ENCODE results near the gene KCNE4.

KCNE4 gene

DNA sequence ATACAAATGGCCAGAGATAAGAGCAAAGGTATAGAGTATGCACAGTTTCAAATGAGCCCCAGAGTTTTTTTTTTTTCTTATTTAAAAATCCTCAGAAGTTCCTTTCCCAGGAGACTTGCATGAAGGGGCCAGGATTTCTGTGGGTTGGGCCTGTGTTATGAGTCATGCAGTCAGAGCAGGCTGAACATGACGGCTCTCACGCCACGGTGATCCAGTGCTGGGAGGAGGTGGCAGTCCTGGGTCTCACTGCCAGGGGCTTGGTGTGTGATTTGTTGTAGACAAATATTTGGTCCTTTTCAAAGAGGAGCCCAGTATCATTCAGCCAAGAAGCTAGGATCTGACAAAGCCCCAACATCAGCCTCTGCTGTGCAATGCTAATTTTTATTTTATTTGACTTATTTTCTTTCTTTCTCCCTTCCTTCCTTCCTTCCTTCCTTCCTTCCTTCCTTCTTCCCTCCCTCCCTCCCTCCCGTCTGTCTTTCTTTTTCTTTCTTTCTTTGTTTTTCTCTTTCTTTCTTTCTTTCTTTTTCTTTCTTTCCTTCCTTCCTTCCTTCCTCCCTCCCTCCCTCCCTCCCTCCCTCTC, 10.4 kb upstream of the KCNE4 start:
- DNase-seq (ENCODE audit: low spot score) = peak; percentile 95

- no peak for DNase-seq (ENCODE audit: low spot score)
These were observed 9.7 kb upstream of the KCNE4 start for GRCh38 chr2:223042284-223042683.

DNA sequence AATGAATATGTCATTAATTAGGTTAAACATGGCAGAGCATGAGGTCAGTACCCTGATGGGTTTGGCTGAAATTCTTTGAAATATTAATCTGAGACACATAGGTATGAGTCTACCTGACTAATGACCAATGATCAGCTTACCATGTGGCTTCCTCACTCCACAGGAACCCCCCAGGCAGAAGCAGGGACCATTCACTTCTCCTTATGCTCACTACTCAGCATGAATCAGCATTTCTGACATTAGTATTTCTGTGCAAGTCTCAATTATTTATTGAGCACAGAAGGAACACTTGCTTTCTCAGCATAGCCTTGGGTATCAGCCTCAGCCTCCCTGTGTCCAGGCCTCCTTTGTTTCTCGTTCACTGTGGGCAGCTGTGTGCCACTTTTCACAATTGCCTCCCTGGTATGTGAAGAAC, 9.3 kb upstream of the KCNE4 start:
- DNase-seq (ENCODE audit: low spot score) = no peak

GRCh38 chr2:223043164-223043941, 8.6 kb upstream of the KCNE4 start:
- DNase-seq (ENCODE audit: low spot score) = no peak

- DNase-seq (ENCODE audit: low spot score) = no peak
These were observed 7.7 kb upstream of the KCNE4 start for GRCh38 chr2:223044092-223044836.

- DNase-seq (ENCODE audit: low spot score) = no peak
These were observed 6.9 kb upstream of the KCNE4 start for GRCh38 chr2:223044916-223045700.

DNA sequence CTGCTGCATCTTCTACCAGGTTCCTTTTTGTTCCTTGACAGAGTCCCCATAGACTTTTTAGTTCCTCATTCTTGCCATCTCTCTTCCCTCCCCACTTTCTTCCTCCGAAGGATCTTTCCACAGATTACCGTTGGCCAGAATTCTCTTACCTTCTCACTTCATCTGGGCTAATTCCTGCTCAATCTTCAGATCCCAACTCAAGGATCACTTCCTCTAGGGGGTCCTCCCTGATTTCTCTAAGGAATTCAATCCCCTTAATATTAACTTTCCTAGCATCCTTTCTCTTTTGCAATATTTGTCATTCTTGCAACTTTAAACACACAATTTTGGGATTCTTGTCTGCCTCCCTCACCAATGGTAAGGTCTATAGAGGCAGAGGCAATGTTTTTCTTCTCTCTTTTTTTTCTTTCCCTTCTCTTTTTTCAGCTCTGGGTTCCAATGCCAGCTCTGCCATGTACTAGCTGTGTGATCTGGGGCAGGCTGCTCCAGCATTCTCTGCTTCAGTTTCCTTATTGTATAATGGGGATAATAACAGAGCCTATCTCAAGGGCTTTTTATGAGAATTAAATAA, 5.4 kb upstream of the KCNE4 start:
- no peak for DNase-seq (ENCODE audit: low spot score)

DNA sequence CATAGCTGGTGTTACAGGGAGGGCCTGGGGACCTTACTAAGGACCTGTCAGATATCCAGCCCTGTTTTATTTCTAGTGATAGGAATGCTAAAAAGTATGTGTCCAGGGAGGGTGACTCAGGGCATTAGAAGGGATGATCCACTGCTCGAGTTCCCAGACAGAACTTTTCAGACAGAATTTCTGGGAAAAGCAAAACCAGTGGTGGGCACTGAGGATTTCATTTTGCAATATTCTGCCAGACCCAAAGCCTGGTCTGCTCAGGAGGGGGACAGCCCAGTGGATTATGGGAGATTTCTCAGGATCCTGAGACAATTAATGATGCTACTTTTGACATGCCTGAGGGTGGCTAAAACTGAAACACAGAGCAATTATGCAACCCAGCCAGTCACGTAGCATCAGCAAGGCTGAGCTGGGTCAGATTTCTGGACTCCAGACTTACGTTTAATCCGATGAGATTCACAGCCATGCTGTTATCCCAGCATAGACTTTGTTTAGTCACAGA, 4.7 kb upstream of the KCNE4 start:
- peak; percentile 77 for DNase-seq (ENCODE audit: low spot score)

GRCh38 chr2:223048519-223048918, 3.5 kb upstream of the KCNE4 start:
- DNase-seq (ENCODE audit: low spot score) = no peak

DNA sequence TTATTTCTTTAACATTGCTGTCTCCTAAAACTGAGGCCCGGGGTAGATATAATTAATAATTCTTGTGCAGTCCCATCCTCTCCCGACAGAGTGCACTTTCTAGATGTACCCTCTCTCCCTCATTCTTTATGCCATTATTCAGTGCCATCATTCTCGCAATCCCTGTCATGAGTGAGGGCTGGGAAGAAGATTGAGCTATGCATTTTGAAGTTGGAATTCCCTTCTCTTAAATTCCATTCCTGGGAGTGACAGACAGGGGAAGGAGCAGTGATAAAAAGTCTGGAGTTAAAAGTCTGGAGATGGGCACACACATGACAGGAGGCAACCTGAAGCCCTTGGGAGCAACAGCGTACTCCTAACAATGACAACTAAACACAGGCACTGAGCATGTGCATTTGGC, 2.6 kb upstream of the KCNE4 start:
- DNase-seq (ENCODE audit: low spot score) = no peak

GRCh38 chr2:223050188-223050587, 1.8 kb upstream of the KCNE4 start:
- DNase-seq (ENCODE audit: low spot score) = no peak

DNA sequence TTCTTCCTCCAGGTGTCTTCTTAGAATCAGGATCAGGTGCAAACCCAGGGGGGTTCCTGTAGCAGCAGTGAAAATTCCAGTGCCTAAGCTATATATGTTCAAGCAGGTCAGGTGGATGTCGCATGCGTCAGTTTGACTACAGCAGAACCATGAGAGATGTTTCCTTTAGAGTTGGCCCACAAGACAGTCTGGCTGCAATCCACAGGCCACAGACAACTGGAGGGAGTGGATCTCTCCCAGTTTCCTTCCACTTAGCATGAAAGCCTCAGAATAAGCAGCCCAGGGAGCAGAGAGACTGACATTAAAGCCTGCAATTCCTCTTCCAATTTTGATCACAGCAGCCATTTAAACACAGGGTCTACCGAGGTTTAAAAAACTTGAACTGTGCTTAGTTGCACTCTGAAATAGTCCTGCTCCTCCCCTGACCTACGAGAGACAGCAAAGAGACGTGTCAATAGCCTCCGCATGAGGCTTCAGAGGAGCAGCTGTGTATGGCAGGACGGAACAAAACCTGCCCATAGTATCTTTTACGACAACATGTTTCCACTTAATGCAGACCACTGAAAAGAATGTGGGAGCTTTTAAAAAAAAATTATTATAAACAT, 988 bp upstream of the KCNE4 start:
- DNase-seq (ENCODE audit: low spot score) = peak; percentile 66

GRCh38 chr2:223052548-223053483, 826 bp downstream of the KCNE4 start:
- DNase-seq (ENCODE audit: low spot score) = no peak

DNA sequence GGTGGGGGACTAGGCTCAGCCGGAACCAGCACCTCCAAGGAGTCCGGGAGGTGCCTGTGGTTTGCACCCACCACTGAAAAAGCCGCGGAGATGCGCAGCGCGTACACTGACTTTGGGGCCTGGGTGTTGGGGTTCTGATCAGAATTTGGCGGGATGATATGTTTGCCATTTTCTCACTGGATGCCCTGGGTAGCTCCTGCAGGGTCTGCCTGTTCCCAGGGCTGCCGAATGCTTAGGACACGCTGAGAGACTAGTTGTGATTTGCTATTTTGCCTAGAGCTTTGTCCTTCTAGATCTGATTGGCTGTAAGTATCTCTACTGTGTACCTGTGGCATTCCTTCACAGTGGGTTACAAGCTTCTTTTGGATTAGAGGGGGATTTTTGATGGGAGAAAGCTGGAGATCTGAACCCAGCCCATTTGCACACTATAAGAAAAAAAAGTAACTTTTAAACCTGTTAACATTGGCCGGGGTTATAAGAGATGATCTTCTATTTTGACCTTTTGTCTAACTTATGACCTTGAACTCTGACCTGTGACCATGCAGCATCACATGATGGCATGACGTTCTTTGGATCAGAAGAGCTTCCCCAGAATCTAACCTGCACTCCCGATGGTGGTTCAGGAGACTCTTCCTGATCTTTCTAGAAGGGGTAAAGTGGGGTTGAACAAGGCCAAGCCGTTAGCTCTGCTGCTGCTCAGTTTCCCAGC, 1.6 kb downstream of the KCNE4 start:
- no peak for DNase-seq (ENCODE audit: low spot score)

- DNase-seq (ENCODE audit: low spot score) = peak; percentile 63
These were observed 2.3 kb downstream of the KCNE4 start for GRCh38 chr2:223054193-223054781.

GRCh38 chr2:223055140-223055539, 3.1 kb downstream of the KCNE4 start:
- DNase-seq (ENCODE audit: low spot score) = no peak

GRCh38 chr2:223055836-223056235, 3.8 kb downstream of the KCNE4 start:
- DNase-seq (ENCODE audit: low spot score) = no peak

GRCh38 chr2:223056701-223057418, 4.9 kb downstream of the KCNE4 start:
- DNase-seq (ENCODE audit: low spot score) = no peak

DNA sequence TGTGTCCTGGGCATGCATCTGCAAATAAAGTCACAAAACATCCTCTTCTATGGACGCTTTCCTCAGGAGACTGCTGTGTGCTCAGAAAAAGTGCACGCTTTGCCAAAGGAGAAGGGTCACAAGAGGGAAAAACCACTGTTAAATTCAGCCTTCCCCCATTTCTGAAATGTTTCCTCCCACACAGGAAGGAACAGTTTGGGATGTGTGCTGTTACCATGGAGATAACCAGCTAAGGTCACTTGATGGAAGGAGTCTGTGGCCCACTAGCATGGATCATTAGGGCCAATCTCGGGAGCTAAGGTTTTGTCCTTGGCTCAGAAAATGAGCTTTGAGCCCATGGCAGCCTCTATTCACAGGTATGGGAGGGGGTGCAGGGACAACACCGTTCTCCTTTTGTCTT, 5.6 kb downstream of the KCNE4 start:
- no peak for DNase-seq (ENCODE audit: low spot score)
